ENCODE data around the gene FSTL5. TPM values are rescaled to one million over a fixed set of nuclear protein-coding genes. Genes with fewer than 3 reads are reported as not detected.

FSTL5 gene
- total RNA-seq, 2 donors from 2014 or later, result not detected

- H3K9me3 ChIP-seq (ENCODE audit: control insufficient read depth, low read length, poor library complexity, severe bottlenecking), result no peaks in the 10 kb centered on the region
- Mint-ChIP-seq H3K27ac (no peak overlapping the region), H3K27me3 (no peaks in the 10 kb centered on the region), H3K36me3 (ENCODE audit: low read depth) (no peaks in the 10 kb centered on the region), H3K4me3 (no peak overlapping the region), H3K4me1 (no peaks in the 10 kb centered on the region)
- no peak for DNase-seq
- ATAC-seq, result no peak
Observed at GRCh38 chr4:161438096-161438495, 725.7 kb downstream of the FSTL5 start.

DNA sequence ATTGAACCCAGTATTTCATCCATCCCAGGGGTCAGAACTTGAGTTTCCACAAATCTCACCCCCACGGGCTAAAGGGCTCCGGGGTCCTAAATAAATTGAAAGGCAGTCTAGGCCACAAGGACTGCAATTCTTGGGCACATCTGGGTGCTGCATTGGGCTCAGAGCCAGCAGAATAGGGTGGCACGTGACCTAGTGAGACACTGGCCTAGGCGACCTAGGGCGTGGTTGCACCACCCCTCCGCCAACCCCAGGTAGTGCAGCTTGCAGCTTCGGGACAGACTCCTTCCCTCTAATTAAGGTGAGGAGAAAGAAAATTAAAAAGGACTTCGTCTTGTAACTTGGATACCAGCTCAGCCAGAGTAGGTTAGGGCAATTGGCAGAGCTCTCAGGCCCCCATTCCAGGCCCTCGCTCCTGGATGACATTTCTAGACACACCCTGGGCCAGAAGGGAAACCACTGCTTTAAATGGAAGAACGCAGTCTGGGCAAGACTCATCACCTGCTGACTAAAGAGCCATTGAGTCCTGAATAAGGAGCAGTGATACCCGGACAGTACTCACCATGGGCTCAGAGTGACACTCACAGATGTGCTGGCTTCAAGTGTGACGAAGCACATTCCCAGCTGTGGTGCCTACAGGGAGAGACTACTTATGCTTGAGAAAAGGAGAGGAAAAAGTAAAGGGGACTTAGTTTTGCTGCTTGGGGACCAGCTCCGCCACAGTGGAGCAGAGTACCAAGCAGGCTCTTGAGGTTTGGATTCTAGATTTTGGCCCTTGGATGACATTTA is 735.4 kb downstream of the FSTL5 start:
- Mint-ChIP-seq H3K27me3 (no peaks in the 10 kb centered on the region), H3K27ac (no peak overlapping the region), H3K36me3 (ENCODE audit: low read depth) (no peaks in the 10 kb centered on the region), H3K4me3 (no peak overlapping the region), H3K4me1 (no peaks in the 10 kb centered on the region)
- no peaks in the 10 kb centered on the region for H3K9me3 ChIP-seq (ENCODE audit: control insufficient read depth, low read length, poor library complexity, severe bottlenecking)
- DNase-seq (no peak), ATAC-seq (no peak)

- DNase-seq (no peak), ATAC-seq (no peak)
- H3K27me3 Mint-ChIP-seq, result no peaks in the 10 kb centered on the region
- H3K27ac Mint-ChIP-seq, result no peak overlapping the region
- no peaks in the 10 kb centered on the region for H3K4me1 Mint-ChIP-seq
- H3K4me3 Mint-ChIP-seq, result no peak overlapping the region
- no peaks in the 10 kb centered on the region for H3K9me3 ChIP-seq (ENCODE audit: control insufficient read depth, low read length, poor library complexity, severe bottlenecking)
- H3K36me3 Mint-ChIP-seq (ENCODE audit: low read depth), result no peaks in the 10 kb centered on the region
Observed at GRCh38 chr4:161419822-161420221, 744.0 kb downstream of the FSTL5 start.

DNA sequence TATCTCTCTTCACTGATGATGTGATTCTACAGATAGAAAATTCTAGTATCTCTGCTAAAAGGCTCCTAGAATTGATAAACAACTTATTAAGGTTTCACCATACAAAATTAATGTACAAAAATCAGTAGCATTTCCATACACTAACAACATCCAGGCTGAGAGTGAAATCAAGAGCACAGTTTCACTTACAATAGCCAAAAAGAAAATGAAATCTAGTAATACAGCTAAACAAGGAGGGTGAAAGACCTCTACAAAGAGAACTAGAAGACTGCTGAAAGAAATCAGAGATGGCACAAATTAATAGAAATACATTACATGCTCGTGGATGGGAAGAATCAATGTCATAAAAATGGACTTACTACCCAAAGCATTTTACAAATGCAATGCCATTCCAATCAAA is 751.9 kb downstream of the FSTL5 start:
- Mint-ChIP-seq H3K27ac (no peak overlapping the region), H3K4me1 (no peaks in the 10 kb centered on the region), H3K36me3 (ENCODE audit: low read depth) (no peaks in the 10 kb centered on the region), H3K4me3 (no peak overlapping the region), H3K27me3 (no peaks in the 10 kb centered on the region)
- H3K9me3 ChIP-seq (ENCODE audit: control insufficient read depth, low read length, poor library complexity, severe bottlenecking), result peaks cover 6% of the 10 kb centered on the region
- DNase-seq (no peak), ATAC-seq (no peak)

DNA sequence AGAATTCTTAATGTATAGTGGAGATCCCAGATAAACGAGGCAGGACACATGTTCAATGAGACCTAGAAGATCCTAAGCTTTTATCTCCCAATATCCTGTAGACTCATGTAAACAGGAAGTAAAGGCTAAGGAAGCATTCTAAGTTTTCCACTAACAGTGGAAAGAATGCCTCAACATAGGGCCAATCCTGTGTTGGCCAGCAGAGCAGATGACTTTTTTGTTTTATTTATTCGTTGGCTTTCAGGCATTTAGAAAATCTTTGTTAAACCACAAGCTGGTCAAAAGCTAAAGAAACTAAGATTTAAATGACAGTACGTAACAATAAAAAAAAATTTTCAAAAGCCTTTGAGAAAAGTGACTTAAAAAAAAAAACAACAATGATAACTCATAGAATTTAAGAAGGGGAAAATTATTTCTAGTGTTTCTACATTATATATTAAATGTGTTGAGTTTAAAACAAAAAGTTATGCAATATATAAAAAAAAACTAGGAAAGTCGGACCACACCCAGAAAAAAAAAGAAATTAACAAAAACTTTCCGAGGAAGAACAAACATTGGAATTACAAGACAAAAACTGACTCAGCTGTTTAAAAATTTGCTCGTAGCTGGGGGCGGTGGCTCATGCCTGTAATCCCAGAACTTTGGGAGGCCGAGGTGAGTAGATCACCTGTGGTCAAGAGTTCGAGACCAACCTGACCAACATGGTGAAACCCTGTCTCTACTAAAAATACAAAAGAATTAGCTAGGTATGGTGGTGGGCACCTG is 759.3 kb downstream of the FSTL5 start:
- Mint-ChIP-seq H3K4me3 (no peak overlapping the region), H3K4me1 (no peaks in the 10 kb centered on the region), H3K27me3 (no peaks in the 10 kb centered on the region), H3K27ac (no peak overlapping the region), H3K36me3 (ENCODE audit: low read depth) (no peaks in the 10 kb centered on the region)
- no peak for ATAC-seq
- peaks cover 3% of the 10 kb centered on the region for H3K9me3 ChIP-seq (ENCODE audit: control insufficient read depth, low read length, poor library complexity, severe bottlenecking)
- no peak for DNase-seq

DNA sequence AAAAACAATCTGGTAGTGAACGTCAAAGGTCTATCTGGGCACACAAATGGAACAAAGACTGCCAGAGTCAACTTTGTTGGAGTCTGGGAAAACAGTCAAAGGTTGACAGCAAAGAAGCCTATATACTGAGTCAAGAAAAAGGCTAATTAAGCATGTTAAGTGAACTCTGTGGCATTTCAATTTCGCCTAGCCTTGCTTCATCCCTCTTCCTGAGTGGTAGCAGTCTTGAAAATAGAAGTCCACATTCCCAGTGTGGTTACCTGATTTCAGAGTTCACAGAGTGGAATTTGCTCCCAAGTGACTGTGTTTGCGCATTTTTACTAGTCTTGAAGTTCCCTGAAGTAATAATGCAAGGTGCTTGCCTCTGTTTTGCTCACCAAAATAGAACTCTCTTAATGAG is 760.0 kb downstream of the FSTL5 start:
- peaks cover 3% of the 10 kb centered on the region for H3K9me3 ChIP-seq (ENCODE audit: control insufficient read depth, low read length, poor library complexity, severe bottlenecking)
- no peaks in the 10 kb centered on the region for H3K36me3 Mint-ChIP-seq (ENCODE audit: low read depth)
- DNase-seq, result no peak
- H3K27ac Mint-ChIP-seq, result no peak overlapping the region
- H3K27me3 Mint-ChIP-seq, result no peaks in the 10 kb centered on the region
- H3K4me1 Mint-ChIP-seq, result no peaks in the 10 kb centered on the region
- no peak overlapping the region for H3K4me3 Mint-ChIP-seq
- no peak for ATAC-seq

DNA sequence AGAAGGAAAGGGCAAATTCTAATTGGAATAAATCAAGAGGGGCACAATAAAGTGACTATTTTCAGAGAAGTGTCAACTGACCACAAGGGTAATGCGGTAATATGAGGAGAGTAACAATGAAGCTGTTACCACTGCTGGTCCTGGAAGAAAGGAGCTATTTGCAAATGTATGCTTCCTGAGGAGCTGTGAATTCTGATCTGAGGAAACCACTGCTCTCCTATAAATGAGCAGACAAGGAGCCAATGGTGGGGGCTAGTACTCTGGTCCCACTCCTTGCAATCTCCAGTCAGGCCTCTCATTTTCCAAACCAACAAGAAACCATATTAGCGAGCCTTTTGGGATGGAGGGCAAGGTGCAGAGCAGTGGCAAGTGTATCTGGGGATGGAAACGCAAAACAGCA is 770.2 kb downstream of the FSTL5 start:
- H3K9me3 ChIP-seq (ENCODE audit: control insufficient read depth, low read length, poor library complexity, severe bottlenecking), result no peaks in the 10 kb centered on the region
- DNase-seq, result no peak
- no peaks in the 10 kb centered on the region for H3K36me3 Mint-ChIP-seq (ENCODE audit: low read depth)
- H3K4me1 Mint-ChIP-seq, result no peaks in the 10 kb centered on the region
- H3K27me3 Mint-ChIP-seq, result no peaks in the 10 kb centered on the region
- H3K4me3 Mint-ChIP-seq, result no peak overlapping the region
- no peak for ATAC-seq
- H3K27ac Mint-ChIP-seq, result no peak overlapping the region

DNA sequence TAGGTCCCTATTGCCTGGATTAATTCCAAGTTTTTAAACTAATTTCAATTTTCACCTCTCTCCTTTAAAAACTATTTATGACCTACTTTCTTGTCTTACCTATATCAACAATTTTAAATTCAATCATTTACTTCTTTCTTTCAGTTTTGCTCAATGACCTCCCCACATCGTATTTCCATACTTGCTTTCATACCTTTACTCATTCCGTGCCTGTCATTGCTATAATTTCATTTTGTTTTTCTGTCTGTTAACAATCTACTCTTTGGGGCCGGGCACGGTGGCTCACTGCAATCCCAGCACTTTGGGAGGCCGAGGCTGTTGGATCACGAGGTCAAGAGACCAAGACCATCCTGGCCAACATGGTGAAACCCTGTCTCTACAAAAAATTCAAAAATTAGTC is 781.1 kb downstream of the FSTL5 start:
- no peak overlapping the region for H3K27ac Mint-ChIP-seq
- DNase-seq (no peak), ATAC-seq (no peak)
- no peaks in the 10 kb centered on the region for H3K4me1 Mint-ChIP-seq
- no peaks in the 10 kb centered on the region for H3K9me3 ChIP-seq (ENCODE audit: control insufficient read depth, low read length, poor library complexity, severe bottlenecking)
- no peak overlapping the region for H3K4me3 Mint-ChIP-seq
- no peaks in the 10 kb centered on the region for H3K27me3 Mint-ChIP-seq
- no peaks in the 10 kb centered on the region for H3K36me3 Mint-ChIP-seq (ENCODE audit: low read depth)

- DNase-seq (no peak), ATAC-seq (no peak)
- no peaks in the 10 kb centered on the region for H3K9me3 ChIP-seq (ENCODE audit: control insufficient read depth, low read length, poor library complexity, severe bottlenecking)
- no peaks in the 10 kb centered on the region for H3K4me1 Mint-ChIP-seq
- no peak overlapping the region for H3K4me3 Mint-ChIP-seq
- H3K27me3 Mint-ChIP-seq, result no peaks in the 10 kb centered on the region
- no peak overlapping the region for H3K27ac Mint-ChIP-seq
- no peaks in the 10 kb centered on the region for H3K36me3 Mint-ChIP-seq (ENCODE audit: low read depth)
Observed at GRCh38 chr4:161376275-161376674, 787.5 kb downstream of the FSTL5 start.

DNA sequence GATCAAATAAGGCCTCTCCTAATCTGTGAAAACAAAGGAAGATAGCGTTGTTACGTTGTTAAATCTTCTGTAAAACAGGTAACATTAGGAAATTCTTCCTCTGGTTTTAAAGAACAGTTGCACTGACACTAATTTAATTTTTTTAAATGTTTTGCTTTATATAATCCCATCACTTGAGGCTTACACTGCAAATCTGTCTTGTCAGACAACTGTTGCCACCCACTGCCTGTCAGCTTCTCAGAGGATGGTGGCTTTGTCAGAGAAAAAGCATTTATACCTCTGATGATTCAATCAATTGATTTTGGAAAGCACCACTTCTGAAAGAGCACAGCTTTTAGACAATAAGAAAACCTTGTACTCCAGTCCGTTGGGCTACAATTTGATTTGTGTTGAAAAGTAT is 799.1 kb downstream of the FSTL5 start:
- ATAC-seq (no peak), DNase-seq (no peak)
- Mint-ChIP-seq H3K27ac (no peak overlapping the region), H3K4me1 (no peaks in the 10 kb centered on the region), H3K4me3 (no peak overlapping the region), H3K36me3 (ENCODE audit: low read depth) (no peaks in the 10 kb centered on the region), H3K27me3 (no peaks in the 10 kb centered on the region)
- H3K9me3 ChIP-seq (ENCODE audit: control insufficient read depth, low read length, poor library complexity, severe bottlenecking), result no peaks in the 10 kb centered on the region

DNA sequence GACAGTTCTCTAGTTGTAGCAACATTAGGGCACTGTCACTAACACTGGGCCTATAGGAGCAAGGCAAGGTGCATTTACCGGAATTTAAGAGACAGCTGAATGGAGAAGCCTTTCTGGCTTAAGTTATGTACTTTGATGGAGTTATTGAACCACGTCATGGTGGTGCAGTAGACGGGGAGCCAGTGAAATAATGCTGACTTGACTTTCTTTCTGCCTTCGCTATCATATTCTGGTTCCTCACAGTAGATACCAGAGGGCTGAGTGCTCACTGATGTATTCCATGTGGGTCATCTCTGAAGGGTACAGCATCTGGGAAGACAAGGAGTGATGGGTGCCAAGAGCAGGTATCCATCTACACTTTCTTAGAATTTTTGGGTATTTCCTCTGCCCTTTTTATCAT is 802.8 kb downstream of the FSTL5 start:
- Mint-ChIP-seq H3K4me1 (no peaks in the 10 kb centered on the region), H3K27me3 (no peaks in the 10 kb centered on the region), H3K36me3 (ENCODE audit: low read depth) (no peaks in the 10 kb centered on the region), H3K4me3 (no peak overlapping the region), H3K27ac (no peak overlapping the region)
- no peak for DNase-seq
- ATAC-seq, result no peak
- H3K9me3 ChIP-seq (ENCODE audit: control insufficient read depth, low read length, poor library complexity, severe bottlenecking), result no peaks in the 10 kb centered on the region

GRCh38 chr4:161359491-161359890 is 804.3 kb downstream of the FSTL5 start:
- Mint-ChIP-seq H3K36me3 (ENCODE audit: low read depth) (no peaks in the 10 kb centered on the region), H3K27me3 (no peaks in the 10 kb centered on the region), H3K4me1 (no peaks in the 10 kb centered on the region), H3K27ac (no peak overlapping the region), H3K4me3 (no peak overlapping the region)
- ATAC-seq (no peak), DNase-seq (no peak)
- no peaks in the 10 kb centered on the region for H3K9me3 ChIP-seq (ENCODE audit: control insufficient read depth, low read length, poor library complexity, severe bottlenecking)

- Mint-ChIP-seq H3K4me1 (no peaks in the 10 kb centered on the region), H3K4me3 (no peak overlapping the region), H3K27ac (no peak overlapping the region), H3K27me3 (no peaks in the 10 kb centered on the region), H3K36me3 (ENCODE audit: low read depth) (no peaks in the 10 kb centered on the region)
- H3K9me3 ChIP-seq (ENCODE audit: control insufficient read depth, low read length, poor library complexity, severe bottlenecking), result no peaks in the 10 kb centered on the region
- DNase-seq (no peak), ATAC-seq (no peak)
Observed at GRCh38 chr4:161356351-161356750, 807.4 kb downstream of the FSTL5 start.

DNA sequence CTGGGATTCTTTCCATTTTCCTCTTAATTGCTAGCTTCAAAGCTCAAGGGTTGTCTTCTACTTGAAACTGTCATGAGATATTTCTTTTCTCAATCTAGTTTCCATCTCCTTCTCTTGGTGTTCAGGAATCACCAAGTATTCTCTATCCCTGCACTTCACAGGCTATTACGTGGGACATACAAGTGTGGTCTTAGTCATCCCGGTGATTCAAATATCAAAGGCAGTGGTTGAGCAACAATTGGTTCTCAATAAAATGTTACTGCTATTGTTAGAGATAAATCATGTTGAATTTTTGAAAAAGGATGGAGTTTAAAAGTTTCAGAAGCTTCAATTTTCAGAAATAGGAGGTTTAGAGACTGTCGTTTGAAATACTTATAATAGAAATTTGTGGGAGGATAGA is 812.9 kb downstream of the FSTL5 start:
- no peaks in the 10 kb centered on the region for H3K27me3 Mint-ChIP-seq
- H3K4me1 Mint-ChIP-seq, result no peaks in the 10 kb centered on the region
- no peak for ATAC-seq
- no peaks in the 10 kb centered on the region for H3K36me3 Mint-ChIP-seq (ENCODE audit: low read depth)
- no peak overlapping the region for H3K4me3 Mint-ChIP-seq
- H3K9me3 ChIP-seq (ENCODE audit: control insufficient read depth, low read length, poor library complexity, severe bottlenecking), result no peaks in the 10 kb centered on the region
- DNase-seq, result no peak
- H3K27ac Mint-ChIP-seq, result no peak overlapping the region

Data from T-helper 17 cell (primary cell).